MCF 10A (cell line): ENCODE results near the gene MSANTD1. TPM values are rescaled to one million over a fixed set of nuclear protein-coding genes. Genes with fewer than 3 reads are reported as not detected.

Experiments
- BruUV-seq: library from RNA; stranded (reverse); fragments of 400-500 nt; replicated peaks from 2 replicates; lab custom pipeline; 2021; lab: Mats Ljungman, UMichigan
- CTCF ChIA-PET: fragments of 300-600 bp; sonication (Branson Sonifier 250); formaldehyde crosslinking; extraction: SDS; loops from one replicate; lab custom pipeline; 2021; ENCODE audit warnings: antibody characterized with exemption, inconsistent platforms; lab: Yijun Ruan, JAX
- POLR2A ChIA-PET: fragments of 300-600, 350-650 bp; sonication (Branson Sonifier 250); formaldehyde crosslinking; extraction: SDS; loops from one replicate; lab custom pipeline; 2020; ENCODE audit warnings: antibody characterized with exemption, inconsistent platforms; lab: Yijun Ruan, JAX
- DNase-seq: peaks from one replicate; pipeline ENCODE4 v3.0.0-alpha.2; 2018; ENCODE audit not compliant: unreplicated experiment
- H3K27ac Mint-ChIP-seq: one replicate; pipeline ENCODE4 v1.8.0; 2022; ENCODE audit warnings: mild to moderate bottlenecking, low read depth, mixed read lengths; ENCODE audit not compliant: unreplicated experiment
- H3K27me3 Mint-ChIP-seq: one replicate; pipeline ENCODE4 v1.8.0; 2022; ENCODE audit warnings: mixed read lengths; ENCODE audit not compliant: insufficient read depth, unreplicated experiment
- H3K36me3 Mint-ChIP-seq: one replicate; pipeline ENCODE4 v1.8.0; 2022; ENCODE audit warnings: mild to moderate bottlenecking, moderate library complexity, mixed read lengths; ENCODE audit not compliant: insufficient read depth, unreplicated experiment
- H3K4me1 Mint-ChIP-seq: one replicate; pipeline ENCODE4 v1.8.0; 2022; ENCODE audit warnings: mixed read lengths; ENCODE audit not compliant: insufficient read depth, unreplicated experiment
- H3K4me3 Mint-ChIP-seq: one replicate; pipeline ENCODE4 v1.8.0; 2022; ENCODE audit warnings: mild to moderate bottlenecking, moderate library complexity, mixed read lengths; ENCODE audit not compliant: unreplicated experiment
- H3K9me3 Mint-ChIP-seq: one replicate; pipeline ENCODE4 v1.8.0; 2022; ENCODE audit warnings: mixed read lengths; ENCODE audit not compliant: unreplicated experiment
- intact Hi-C: fragments of 100-400 bp; cut with micrococcal nuclease; formaldehyde crosslinking; loops from 2 replicates; pipeline ENCODE4 v1.14.1; 2022
- total RNA-seq: library from RNA; stranded (reverse); gene quantifications from 2 replicates; pipeline ENCODE4 v1.2.3, GENCODE V29; 2022
- TF ChIP-seq, protein P1 (sequence below): fragments of 200-600 bp; IDR thresholded peaks from one replicate; pipeline ENCODE4 v1.8.0; 2022; ENCODE audit warnings: antibody characterized with exemption, mild to moderate bottlenecking; ENCODE audit not compliant: unreplicated experiment

The MSANTD1 gene
- total RNA-seq, 1 experiment from 2014 or later, result 0.37 TPM

- no peak for DNase-seq
- intact Hi-C loops, result no loop called here
- no peak overlapping the region for H3K4me3 Mint-ChIP-seq
- TF ChIP-seq, protein P1, sequence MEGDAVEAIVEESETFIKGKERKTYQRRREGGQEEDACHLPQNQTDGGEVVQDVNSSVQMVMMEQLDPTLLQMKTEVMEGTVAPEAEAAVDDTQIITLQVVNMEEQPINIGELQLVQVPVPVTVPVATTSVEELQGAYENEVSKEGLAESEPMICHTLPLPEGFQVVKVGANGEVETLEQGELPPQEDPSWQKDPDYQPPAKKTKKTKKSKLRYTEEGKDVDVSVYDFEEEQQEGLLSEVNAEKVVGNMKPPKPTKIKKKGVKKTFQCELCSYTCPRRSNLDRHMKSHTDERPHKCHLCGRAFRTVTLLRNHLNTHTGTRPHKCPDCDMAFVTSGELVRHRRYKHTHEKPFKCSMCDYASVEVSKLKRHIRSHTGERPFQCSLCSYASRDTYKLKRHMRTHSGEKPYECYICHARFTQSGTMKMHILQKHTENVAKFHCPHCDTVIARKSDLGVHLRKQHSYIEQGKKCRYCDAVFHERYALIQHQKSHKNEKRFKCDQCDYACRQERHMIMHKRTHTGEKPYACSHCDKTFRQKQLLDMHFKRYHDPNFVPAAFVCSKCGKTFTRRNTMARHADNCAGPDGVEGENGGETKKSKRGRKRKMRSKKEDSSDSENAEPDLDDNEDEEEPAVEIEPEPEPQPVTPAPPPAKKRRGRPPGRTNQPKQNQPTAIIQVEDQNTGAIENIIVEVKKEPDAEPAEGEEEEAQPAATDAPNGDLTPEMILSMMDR, result no peak
- POLR2A ChIA-PET, result no interaction called here
- no peaks in the 10 kb centered on the region for H3K27me3 Mint-ChIP-seq
- H3K36me3 Mint-ChIP-seq, result peaks cover 7% of the 10 kb centered on the region
- H3K27ac Mint-ChIP-seq, result no peak overlapping the region
- peaks cover 5% of the 10 kb centered on the region for H3K4me1 Mint-ChIP-seq
- no TSS peak for BruUV-seq
- CTCF ChIA-PET, result no interaction called here
- no peaks in the 10 kb centered on the region for H3K9me3 Mint-ChIP-seq
Observed at GRCh38 chr4:3302173-3302785, 53.3 kb downstream of the MSANTD1 start.

- peaks cover 5% of the 10 kb centered on the region for H3K4me1 Mint-ChIP-seq
- intact Hi-C loops, result no loop called here
Observed at GRCh38 chr4:3302786-3303564, 54.0 kb downstream of the MSANTD1 start.

GRCh38 chr4:3303565-3303824 is 54.5 kb downstream of the MSANTD1 start:
- TF ChIP-seq, protein P1, result no peak
- BruUV-seq, result no TSS peak
- H3K27me3 Mint-ChIP-seq, result no peaks in the 10 kb centered on the region
- peaks cover 7% of the 10 kb centered on the region for H3K36me3 Mint-ChIP-seq
- intact Hi-C loops, result no loop called here
- peaks cover 5% of the 10 kb centered on the region for H3K4me1 Mint-ChIP-seq
- no peak for DNase-seq
- ChIA-PET POLR2A (interaction anchor here (0.9 to 1.0 kb wide), 2 partner anchors 11 to 18 kb away, joined by 3 to 4 read pairs; partner anchors contain the start of gene RGS12), CTCF (no interaction called here)
- no peak overlapping the region for H3K27ac Mint-ChIP-seq
- H3K9me3 Mint-ChIP-seq, result no peaks in the 10 kb centered on the region
- H3K4me3 Mint-ChIP-seq, result no peak overlapping the region

More at GRCh38 chr4:3302786-3303564, 54.0 kb downstream of the MSANTD1 start:
- CTCF ChIA-PET, result no interaction called here
- BruUV-seq, result no TSS peak
- Mint-ChIP-seq H3K4me3 (no peak overlapping the region), H3K9me3 (no peaks in the 10 kb centered on the region), H3K36me3 (peaks cover 7% of the 10 kb centered on the region), H3K27ac (no peak overlapping the region), H3K27me3 (no peaks in the 10 kb centered on the region)
- POLR2A ChIA-PET, result interaction anchor here (1.0 kb wide), 1 partner anchor 18 kb away, joined by 4 read pairs; no protein-coding TSS in a partner anchor
- DNase-seq, result no peak
- TF ChIP-seq, protein P1, result no peak

DNA sequence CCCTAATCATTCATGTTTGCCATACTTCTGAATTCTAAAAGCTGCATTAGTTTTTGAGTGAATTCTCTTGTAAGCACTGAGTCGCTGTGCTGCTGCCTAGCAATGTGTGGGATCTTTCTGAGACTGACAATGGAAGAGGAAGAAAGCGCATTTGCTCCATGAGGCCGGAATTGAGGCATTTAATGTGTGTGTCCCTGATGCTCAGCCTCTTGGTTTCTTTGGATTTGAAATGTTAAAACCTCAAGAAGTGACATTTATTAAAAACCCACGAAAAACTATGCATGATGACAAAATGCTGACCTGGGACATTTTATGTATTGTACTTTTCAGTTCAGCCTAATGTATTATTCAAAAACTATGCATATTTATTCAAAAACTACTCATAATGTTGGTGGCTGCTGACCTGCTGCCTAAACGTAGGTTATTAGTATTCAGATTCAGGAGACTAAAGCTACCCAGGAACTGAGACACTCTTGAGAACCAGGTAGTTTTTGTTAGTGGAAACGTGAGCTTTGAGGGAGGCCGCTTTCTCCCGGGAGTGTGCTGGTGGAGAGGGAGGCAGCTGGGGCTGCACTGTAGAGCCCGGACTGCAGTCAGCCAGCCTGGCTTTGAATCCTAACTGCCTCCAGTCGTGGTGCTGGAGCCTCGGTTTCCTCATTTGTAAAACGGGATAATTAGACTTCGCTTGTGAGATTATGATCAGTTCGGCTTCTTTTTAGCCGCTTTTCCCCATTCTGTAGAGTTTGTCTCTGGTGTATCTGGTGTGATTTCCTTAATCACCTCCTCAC is 55.2 kb downstream of the MSANTD1 start:
- Mint-ChIP-seq H3K4me3 (no peak overlapping the region), H3K27ac (no peak overlapping the region)
- BruUV-seq, result no TSS peak

More for the DNA sequence above, 55.2 kb downstream of the MSANTD1 start:
- TF ChIP-seq, protein P1, result no peak
- ChIA-PET CTCF (interaction anchor here (0.6 kb wide), 1 partner anchor 147 kb away, joined by 3 read pairs; no protein-coding TSS in a partner anchor), POLR2A (interaction anchor here (0.7 to 1.0 kb wide), 3 partner anchors 12 to 20 kb away, joined by 3 to 4 read pairs (median 3); partner anchors contain the start of gene RGS12)
- intact Hi-C loops, result no loop called here
- no peaks in the 10 kb centered on the region for H3K9me3 Mint-ChIP-seq
- H3K36me3 Mint-ChIP-seq, result peaks cover 7% of the 10 kb centered on the region
- H3K27me3 Mint-ChIP-seq, result no peaks in the 10 kb centered on the region
- H3K4me1 Mint-ChIP-seq, result peaks cover 5% of the 10 kb centered on the region
- no peak for DNase-seq
